ENCODE results near the gene NEAT1. TPM values are rescaled to one million over a fixed set of nuclear protein-coding genes. Genes with fewer than 3 reads are reported as not detected.

The NEAT1 gene
- total RNA-seq, 2 experiments from 2014 or later: 221 to 223 TPM

GRCh38 chr11:65431451-65432099 is 9.0 kb downstream of the NEAT1 start:
- peak; percentile 44 for ATAC-seq (ENCODE audit: poor library complexity)
- peaks cover 56% of the 10 kb centered on the region for H3K4me1 ChIP-seq (ENCODE audit: insufficient read depth, low read length)
- TF ChIP-seq CTCF (IDR thresholded peaks at IDR 0.05): no peak
- no peaks in the 10 kb centered on the region for H3K9me3 Mint-ChIP-seq
- ChIA-PET POLR2A (interaction anchor here (1.5 kb wide), 5 partner anchors 9 to 69 kb away, joined by 3 to 33 read pairs (median 17); partner anchors contain the start of genes MALAT1 and NEAT1), CTCF (interaction anchor here (1.0 to 1.5 kb wide), 5 partner anchors 9 to 76 kb away, joined by 3 to 32 read pairs (median 4); partner anchors contain the start of gene NEAT1)
- H3K36me3 ChIP-seq (ENCODE audit: insufficient read depth, low read length): peaks cover 41% of the 10 kb centered on the region
- H3K27ac ChIP-seq (ENCODE audit: low read depth in 1 of 2, low read length in 2 of 2): peak overlapping the region; percentile 91 to 99
- peaks cover 57% of the 10 kb centered on the region for H3K36me3 Mint-ChIP-seq (ENCODE audit: low read depth)
- peak in 5 of 14 experiments; percentile 40 to 90 (median 76) for DNase-seq
- H3K4me3 ChIP-seq (ENCODE audit: low read length): peak overlapping the region; percentile 86
- intact Hi-C loops (cut with DNase I, micrococcal nuclease): loop anchor here (1.0 to 2.0 kb wide), 3 partner anchors 41 to 49 kb away; partner anchors contain the start of gene SLC25A45 (in 2 of the 2)
- no peaks in the 10 kb centered on the region for H3K27me3 Mint-ChIP-seq
- no peaks in the 10 kb centered on the region for H3K27me3 ChIP-seq (ENCODE audit: control insufficient read depth in 1 of 2, insufficient read depth in 2 of 2, low read length in 2 of 2)
- H3K9me3 ChIP-seq (ENCODE audit: control insufficient read depth in 1 of 2, insufficient read depth in 1 of 2, low read length in 2 of 2): no peaks in the 10 kb centered on the region
- peak overlapping the region; percentile 83 for H3K4me3 Mint-ChIP-seq
- H3K27ac Mint-ChIP-seq: peak overlapping the region; percentile 96
- H3K4me1 Mint-ChIP-seq (ENCODE audit: low read depth): peaks cover 95% of the 10 kb centered on the region

- H3K36me3 ChIP-seq (ENCODE audit: insufficient read depth, low read length): peaks cover 37% of the 10 kb centered on the region
These were observed 9.6 kb downstream of the NEAT1 start for GRCh38 chr11:65432100-65432650.

More at GRCh38 chr11:65432100-65432650, 9.6 kb downstream of the NEAT1 start:
- no peak overlapping the region for H3K4me3 ChIP-seq (ENCODE audit: low read length)
- H3K9me3 ChIP-seq (ENCODE audit: control insufficient read depth in 1 of 2, insufficient read depth in 1 of 2, low read length in 2 of 2): no peaks in the 10 kb centered on the region
- H3K36me3 Mint-ChIP-seq (ENCODE audit: low read depth): peaks cover 55% of the 10 kb centered on the region
- peak overlapping the region; percentile 83 for H3K4me3 Mint-ChIP-seq
- H3K9me3 Mint-ChIP-seq: no peaks in the 10 kb centered on the region
- CTCF ChIA-PET: interaction anchor here (0.6 to 1.5 kb wide), 16 partner anchors 8 to 80 kb away, joined by 3 to 32 read pairs (median 4); partner anchors contain the start of genes FRMD8, MALAT1, NEAT1 and SLC25A45
- POLR2A ChIA-PET: interaction anchor here (1.5 kb wide), 5 partner anchors 9 to 68 kb away, joined by 3 to 33 read pairs (median 17); partner anchors contain the start of genes MALAT1 and NEAT1
- intact Hi-C loops (cut with DNase I, micrococcal nuclease): loop anchor here in 1 of 2 experiments (2.0 kb wide), 1 partner anchor 49 kb away; the partner anchor contains the start of gene SLC25A45
- DNase-seq: no peak
- no peak for ATAC-seq (ENCODE audit: poor library complexity)
- TF ChIP-seq CTCF (IDR thresholded peaks at IDR 0.05): no peak
- H3K27me3 ChIP-seq (ENCODE audit: control insufficient read depth in 1 of 2, insufficient read depth in 2 of 2, low read length in 2 of 2): no peaks in the 10 kb centered on the region
- H3K27ac Mint-ChIP-seq: peak overlapping the region; percentile 96
- peaks cover 50% of the 10 kb centered on the region for H3K4me1 ChIP-seq (ENCODE audit: insufficient read depth, low read length)
- peaks cover 92% of the 10 kb centered on the region for H3K4me1 Mint-ChIP-seq (ENCODE audit: low read depth)
- H3K27me3 Mint-ChIP-seq: no peaks in the 10 kb centered on the region
- peak overlapping the region; percentile 37 to 99 for H3K27ac ChIP-seq (ENCODE audit: low read depth in 1 of 2, low read length in 2 of 2)
